Measurements from ENCODE around the gene SLCO1A2.

DNA sequence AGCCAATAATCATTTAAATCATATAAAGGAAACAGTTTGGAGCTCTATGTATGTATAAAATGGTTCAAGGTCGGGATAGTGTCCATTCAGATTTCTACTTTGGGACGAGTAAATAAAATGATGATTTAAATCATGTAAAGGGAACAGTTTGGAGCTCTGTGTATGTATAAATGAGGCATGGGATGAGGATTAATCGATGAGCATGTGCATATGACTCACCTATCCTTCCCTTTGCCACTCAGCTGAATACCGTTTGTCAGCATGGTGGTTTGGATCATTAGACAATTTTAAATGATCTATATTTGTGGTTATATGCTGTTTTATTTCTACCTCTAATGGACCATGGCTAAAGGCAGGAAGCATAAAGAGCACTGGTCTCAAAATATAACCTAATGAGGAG is 7.1 kb upstream of the SLCO1A2 start:
- no peak for TF ChIP-seq EZH2phosphoT487 (IDR thresholded peaks at IDR 0.05; ENCODE audit: borderline replicate concordance)
- TF ChIP-seq, protein P1, sequence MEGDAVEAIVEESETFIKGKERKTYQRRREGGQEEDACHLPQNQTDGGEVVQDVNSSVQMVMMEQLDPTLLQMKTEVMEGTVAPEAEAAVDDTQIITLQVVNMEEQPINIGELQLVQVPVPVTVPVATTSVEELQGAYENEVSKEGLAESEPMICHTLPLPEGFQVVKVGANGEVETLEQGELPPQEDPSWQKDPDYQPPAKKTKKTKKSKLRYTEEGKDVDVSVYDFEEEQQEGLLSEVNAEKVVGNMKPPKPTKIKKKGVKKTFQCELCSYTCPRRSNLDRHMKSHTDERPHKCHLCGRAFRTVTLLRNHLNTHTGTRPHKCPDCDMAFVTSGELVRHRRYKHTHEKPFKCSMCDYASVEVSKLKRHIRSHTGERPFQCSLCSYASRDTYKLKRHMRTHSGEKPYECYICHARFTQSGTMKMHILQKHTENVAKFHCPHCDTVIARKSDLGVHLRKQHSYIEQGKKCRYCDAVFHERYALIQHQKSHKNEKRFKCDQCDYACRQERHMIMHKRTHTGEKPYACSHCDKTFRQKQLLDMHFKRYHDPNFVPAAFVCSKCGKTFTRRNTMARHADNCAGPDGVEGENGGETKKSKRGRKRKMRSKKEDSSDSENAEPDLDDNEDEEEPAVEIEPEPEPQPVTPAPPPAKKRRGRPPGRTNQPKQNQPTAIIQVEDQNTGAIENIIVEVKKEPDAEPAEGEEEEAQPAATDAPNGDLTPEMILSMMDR (conservative IDR thresholded peaks at IDR 0.05; ENCODE audit: low read length), result no peak

Measured in Loucy (cell line).